ENCODE data around the gene AMPD3.

- TF ChIP-seq CTCF (IDR thresholded peaks at IDR 0.05) (no peak), POLR2A (IDR thresholded peaks at IDR 0.05) (no peak)
These were observed 18.8 kb upstream of the AMPD3 start for GRCh38 chr11:10436224-10436623.

All from ovary (tissue), 3 donors.